ENCODE measurements around the gene PTPRR.

Gene PTPRR

DNA sequence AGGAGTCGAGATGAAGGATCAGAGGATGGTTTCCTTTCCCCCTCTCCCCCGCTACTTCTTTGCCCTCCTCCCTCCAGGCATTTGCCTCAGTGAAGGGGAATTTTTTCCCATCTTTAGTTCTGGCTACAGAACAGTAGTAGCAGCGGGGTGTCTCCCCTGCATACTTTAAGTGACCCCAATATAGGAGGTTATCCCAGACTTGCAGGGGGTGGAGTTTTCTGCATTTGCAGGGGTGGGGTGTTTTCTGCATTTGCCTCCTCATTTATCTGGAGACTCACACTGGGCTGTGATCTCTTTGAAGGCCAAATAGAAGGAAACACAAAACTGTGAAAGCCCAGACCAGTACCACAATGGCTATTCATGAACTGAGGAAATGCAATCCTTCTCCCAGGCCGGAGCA, 303.1 kb downstream of the PTPRR start:
- Mint-ChIP-seq H3K4me1 (peaks cover 6% of the 10 kb centered on the region), H3K27ac (peak overlapping the region in 1 of 3 experiments; percentile 4), H3K36me3 (ENCODE audit: low read depth) (no peaks in the 10 kb centered on the region), H3K4me3 (no peak overlapping the region), H3K27me3 (ENCODE audit: low read depth) (peaks cover 5% of the 10 kb centered on the region), H3K9me3 (no peaks in the 10 kb centered on the region)
- TF ChIP-seq, protein P1, sequence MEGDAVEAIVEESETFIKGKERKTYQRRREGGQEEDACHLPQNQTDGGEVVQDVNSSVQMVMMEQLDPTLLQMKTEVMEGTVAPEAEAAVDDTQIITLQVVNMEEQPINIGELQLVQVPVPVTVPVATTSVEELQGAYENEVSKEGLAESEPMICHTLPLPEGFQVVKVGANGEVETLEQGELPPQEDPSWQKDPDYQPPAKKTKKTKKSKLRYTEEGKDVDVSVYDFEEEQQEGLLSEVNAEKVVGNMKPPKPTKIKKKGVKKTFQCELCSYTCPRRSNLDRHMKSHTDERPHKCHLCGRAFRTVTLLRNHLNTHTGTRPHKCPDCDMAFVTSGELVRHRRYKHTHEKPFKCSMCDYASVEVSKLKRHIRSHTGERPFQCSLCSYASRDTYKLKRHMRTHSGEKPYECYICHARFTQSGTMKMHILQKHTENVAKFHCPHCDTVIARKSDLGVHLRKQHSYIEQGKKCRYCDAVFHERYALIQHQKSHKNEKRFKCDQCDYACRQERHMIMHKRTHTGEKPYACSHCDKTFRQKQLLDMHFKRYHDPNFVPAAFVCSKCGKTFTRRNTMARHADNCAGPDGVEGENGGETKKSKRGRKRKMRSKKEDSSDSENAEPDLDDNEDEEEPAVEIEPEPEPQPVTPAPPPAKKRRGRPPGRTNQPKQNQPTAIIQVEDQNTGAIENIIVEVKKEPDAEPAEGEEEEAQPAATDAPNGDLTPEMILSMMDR (IDR thresholded peaks at IDR 0.05; ENCODE audit: unreplicated experiment in 3 of 3) = no peak

DNA sequence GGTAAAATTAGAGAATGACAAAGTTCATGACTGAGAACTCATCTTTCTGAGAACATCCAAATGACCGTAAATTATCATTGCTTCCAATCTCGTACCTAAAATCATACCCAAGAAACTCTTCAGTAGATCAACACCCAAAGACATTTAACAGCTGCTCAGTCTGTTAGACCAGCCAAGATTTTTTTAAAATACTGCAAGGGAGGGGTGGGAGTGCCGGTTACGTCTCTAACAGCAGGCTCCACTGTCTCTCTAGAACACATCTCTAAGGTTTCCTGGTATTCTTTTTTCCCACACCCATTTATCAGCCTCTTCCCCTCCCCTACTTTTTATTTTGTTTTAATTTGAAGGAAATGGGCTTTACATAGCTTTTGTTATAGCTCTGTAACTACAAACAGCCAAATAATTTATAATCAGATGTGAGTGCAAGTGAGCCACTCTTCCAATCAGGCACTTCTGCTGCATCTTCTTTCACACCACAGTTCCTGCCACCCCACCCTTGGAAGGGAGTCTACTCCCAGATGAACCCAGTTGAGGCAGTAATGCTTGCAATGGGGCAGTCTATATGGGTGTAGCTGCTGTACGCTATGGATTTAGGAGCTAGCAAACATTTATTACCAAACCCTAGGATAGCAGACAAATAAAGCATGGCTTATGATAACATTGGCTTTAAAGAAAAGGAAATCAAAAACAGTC, 305.2 kb downstream of the PTPRR start:
- Mint-ChIP-seq H3K9me3 (no peaks in the 10 kb centered on the region), H3K27ac (no peak overlapping the region), H3K27me3 (ENCODE audit: low read depth) (peaks cover 18% of the 10 kb centered on the region), H3K4me3 (no peak overlapping the region), H3K36me3 (ENCODE audit: low read depth) (no peaks in the 10 kb centered on the region), H3K4me1 (peaks cover 18% of the 10 kb centered on the region)
- TF ChIP-seq, protein P1 (IDR thresholded peaks at IDR 0.05; ENCODE audit: unreplicated experiment in 3 of 3) = no peak

DNA sequence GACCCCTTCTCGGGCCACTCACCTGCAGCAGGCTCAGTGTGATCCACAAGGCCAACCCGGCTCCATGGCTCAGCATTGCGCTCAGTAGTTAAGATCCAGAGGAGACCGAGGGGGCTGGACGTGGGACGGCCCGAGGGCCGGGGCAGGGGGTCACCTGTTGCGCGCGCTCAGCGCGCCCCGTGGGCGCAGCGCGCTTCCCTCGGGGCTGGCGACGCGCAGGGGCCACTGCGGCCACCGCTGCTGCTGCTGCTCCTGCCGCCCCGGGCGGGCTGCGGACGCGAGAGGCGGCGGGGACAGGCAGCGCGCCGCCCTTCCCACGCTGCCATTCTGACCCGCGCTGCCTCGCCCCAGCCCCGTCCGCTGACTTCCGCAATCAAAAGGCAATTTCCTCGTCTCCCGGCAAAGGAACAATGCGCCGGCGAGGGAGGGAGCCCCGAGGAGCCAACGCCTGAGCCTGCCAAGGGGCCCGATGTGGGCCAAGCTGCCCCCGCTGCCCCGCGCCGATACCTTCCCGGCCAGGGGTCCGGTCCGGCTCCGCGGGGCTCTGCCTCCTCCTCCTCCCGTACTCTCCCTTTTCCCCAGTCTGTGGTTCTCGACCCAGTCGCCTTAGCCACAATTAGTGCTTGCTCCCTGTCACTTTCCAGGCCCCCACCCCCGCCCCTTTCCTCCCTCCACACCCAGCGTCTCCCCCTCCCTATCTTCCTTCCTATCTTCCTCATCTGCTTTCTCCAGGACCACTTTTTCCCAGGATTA, 310.6 kb downstream of the PTPRR start:
- Mint-ChIP-seq H3K9me3 (no peaks in the 10 kb centered on the region), H3K4me1 (peaks cover 14% of the 10 kb centered on the region), H3K4me3 (peak overlapping the region; percentile 83 to 86 (median 83)), H3K36me3 (ENCODE audit: low read depth) (no peaks in the 10 kb centered on the region), H3K27ac (no peak overlapping the region), H3K27me3 (ENCODE audit: low read depth) (peaks cover 42% of the 10 kb centered on the region)
- TF ChIP-seq, protein P1 (IDR thresholded peaks at IDR 0.05; ENCODE audit: unreplicated experiment in 3 of 3) = no peak

DNA sequence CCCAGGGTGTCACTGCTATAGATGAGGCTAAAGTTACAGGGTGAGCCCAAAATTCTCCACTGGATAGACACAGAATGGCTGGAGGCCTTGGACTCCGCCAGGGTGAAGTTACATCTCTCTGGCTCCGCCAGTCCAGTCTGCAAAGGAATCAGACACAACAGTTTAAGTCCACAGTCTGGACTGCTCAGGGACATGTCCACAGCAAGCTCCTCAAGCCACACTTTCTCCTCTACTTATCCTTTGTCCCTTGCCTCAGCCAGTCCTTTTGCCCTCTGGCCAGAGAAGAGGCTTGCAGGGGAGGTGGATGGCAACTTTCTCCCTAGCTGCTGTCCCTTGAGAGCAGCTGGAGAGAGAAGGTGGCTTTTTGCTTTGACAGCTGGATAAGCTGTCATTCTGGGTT, 311.3 kb downstream of the PTPRR start:
- no peaks in the 10 kb centered on the region for H3K9me3 Mint-ChIP-seq
- H3K27me3 Mint-ChIP-seq (ENCODE audit: low read depth) = peaks cover 42% of the 10 kb centered on the region
- peak overlapping the region; percentile 83 to 86 (median 83) for H3K4me3 Mint-ChIP-seq
- no peaks in the 10 kb centered on the region for H3K36me3 Mint-ChIP-seq (ENCODE audit: low read depth)
- TF ChIP-seq, protein P1 (IDR thresholded peaks at IDR 0.05; ENCODE audit: unreplicated experiment in 3 of 3) = no peak
- H3K4me1 Mint-ChIP-seq = peaks cover 12% of the 10 kb centered on the region
- H3K27ac Mint-ChIP-seq = no peak overlapping the region

DNA sequence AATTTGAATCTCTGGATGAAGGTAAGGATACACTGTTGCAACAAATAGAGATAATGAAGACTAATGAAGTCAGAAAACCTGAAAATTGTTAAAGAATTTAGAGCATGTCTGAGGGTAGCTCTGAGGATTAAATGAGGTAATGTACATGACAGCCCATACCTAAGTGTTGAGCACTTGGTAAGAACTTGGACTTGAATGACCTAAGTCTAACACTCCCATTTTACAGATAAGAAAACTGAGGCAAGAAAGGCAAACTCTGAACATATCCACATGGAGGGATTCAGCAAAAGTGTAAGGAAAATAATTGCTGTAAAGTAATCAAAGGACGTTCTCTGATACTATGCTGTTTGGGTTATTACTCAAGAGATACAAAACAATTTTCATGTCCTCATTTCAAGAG, 312.4 kb downstream of the PTPRR start:
- peak overlapping the region; percentile 21 to 63 (median 37) for H3K4me3 Mint-ChIP-seq
- peaks cover 41% of the 10 kb centered on the region for H3K27me3 Mint-ChIP-seq (ENCODE audit: low read depth)
- TF ChIP-seq, protein P1 (IDR thresholded peaks at IDR 0.05; ENCODE audit: unreplicated experiment in 3 of 3) = no peak
- peaks cover 12% of the 10 kb centered on the region for H3K4me1 Mint-ChIP-seq
- no peaks in the 10 kb centered on the region for H3K36me3 Mint-ChIP-seq (ENCODE audit: low read depth)
- no peak overlapping the region for H3K27ac Mint-ChIP-seq
- H3K9me3 Mint-ChIP-seq = no peaks in the 10 kb centered on the region

Measured in nephron (organoid).